K562 (cell line): ENCODE data around the gene HLA-DOB. TPM values are rescaled to one million over a fixed set of nuclear protein-coding genes. Genes with fewer than 3 reads are reported as not detected.

Experiments
- BRF2 ChIP-seq: IDR thresholded peaks from 3 replicates; pipeline ENCODE4 v1.6.1; 2011; ENCODE audit warnings: borderline replicate concordance, mild to moderate bottlenecking; ENCODE audit not compliant: insufficient read length, insufficient read depth
- CTBP1 ChIP-seq: fragments of 450-650 bp; IDR thresholded peaks from 2 replicates; pipeline ENCODE4 v1.6.1; 2016; ENCODE audit warnings: borderline replicate concordance
- ETV6 ChIP-seq, 3 experiments: fragments of 150-350 bp in 1 of 3; sonication (generic) in 1 of 3; formaldehyde crosslinking in 1 of 3; IDR thresholded peaks; 2 replicates each; pipeline versions ENCODE4 v1.6.1 to v1.8.0; 2014 to 2022; ENCODE audit warnings: borderline replicate concordance in 2 of 3, low read depth in 2 of 3, antibody characterized with exemption in 1 of 3, low read length in 1 of 3, mild to moderate bottlenecking in 1 of 3, missing genetic modification reagents in 1 of 3
- HDAC3 ChIP-seq: fragments of 450-650 bp; IDR thresholded peaks from 2 replicates; pipeline ENCODE4 v1.6.1; 2018; ENCODE audit warnings: borderline replicate concordance, mild to moderate bottlenecking, moderate library complexity; ENCODE audit not compliant: partially characterized antibody
- MCM7 ChIP-seq, 2 experiments: fragments of 450-650 bp; IDR thresholded peaks; 2 replicates each; pipeline ENCODE4 v1.6.1; 2016 to 2018
- MEF2A ChIP-seq: IDR thresholded peaks from 2 replicates; pipeline ENCODE4 v1.6.1; 2011; ENCODE audit warnings: low read depth, mild to moderate bottlenecking, low read length, moderate library complexity; ENCODE audit not compliant: control insufficient read depth
- MIER1 ChIP-seq: fragments of 450-650 bp; IDR thresholded peaks from 2 replicates; pipeline ENCODE4 v1.6.1; 2016; ENCODE audit warnings: antibody characterized with exemption, mild to moderate bottlenecking, low read depth
- NR3C1 ChIP-seq: sonication (generic); formaldehyde crosslinking; IDR thresholded peaks from 2 replicates; pipeline ENCODE4 v1.8.1; 2022; ENCODE audit warnings: missing genetic modification reagents
- PCBP1 ChIP-seq: fragments of 200-400 bp; formaldehyde crosslinking; IDR thresholded peaks from 2 replicates; pipeline ENCODE4 v1.6.1; 2018; ENCODE audit warnings: mild to moderate bottlenecking, low read depth, low read length; ENCODE audit not compliant: poor library complexity, severe bottlenecking
- SP1 ChIP-seq: sonication (generic); formaldehyde crosslinking; IDR thresholded peaks from 2 replicates; pipeline ENCODE4 v1.8.1; 2022; ENCODE audit warnings: mild to moderate bottlenecking, missing genetic modification reagents
- SREBF2 ChIP-seq: sonication (generic); formaldehyde crosslinking; IDR thresholded peaks from 2 replicates; pipeline ENCODE4 v1.4.0; 2020; ENCODE audit warnings: mild to moderate bottlenecking, missing genetic modification reagents
- TCF7L2 ChIP-seq: fragments of 150-350 bp; IDR thresholded peaks from 2 replicates; pipeline ENCODE4 v1.6.1; 2016; ENCODE audit warnings: low read depth, mild to moderate bottlenecking, low read length, moderate library complexity
- TEAD2 ChIP-seq: fragments of 450-650 bp; IDR thresholded peaks from 2 replicates; pipeline ENCODE4 v1.6.1; 2016; ENCODE audit warnings: missing genetic modification characterization, control low read depth, missing compliant biosample characterization
- TFE3 ChIP-seq: fragments of 450-650 bp; formaldehyde crosslinking; IDR thresholded peaks from 2 replicates; pipeline ENCODE4 v1.4.0; 2020; ENCODE audit warnings: mild to moderate bottlenecking, mixed read lengths
- TRIM28 ChIP-seq: fragments of 450-650 bp; IDR thresholded peaks from 2 replicates; pipeline ENCODE4 v1.6.1; 2017
- ZNF583 ChIP-seq: fragments of 250-450 bp; sonication (Bioruptor Pico); IDR thresholded peaks from 2 replicates; pipeline ENCODE4 v1.4.0; 2020
- ZNF668 ChIP-seq: fragments of 250-450 bp; sonication (Bioruptor Pico); IDR thresholded peaks from 2 replicates; pipeline ENCODE4 v1.8.0; 2022; ENCODE audit warnings: mild to moderate bottlenecking, inconsistent platforms
- ZZZ3 ChIP-seq: fragments of 450-650 bp; IDR thresholded peaks from 2 replicates; pipeline ENCODE4 v1.6.1; 2016; ENCODE audit warnings: antibody characterized with exemption, mild to moderate bottlenecking, moderate library complexity
- polyA plus RNA-seq, 8 experiments: library from polyadenylated mRNA; depleted of rRNA in 4 of 8; stranded (reverse) in 5 of 8; unstranded in 3 of 8; fragments of >200 nt; fragmentation: Nextera tagmentation in 2 of 8; fragmentation: Illumina TruSeq in 1 of 8; extraction: Ambion mirVana in 2 of 8; extraction: Trizol in 1 of 8; gene quantifications; 2 replicates each; pipeline versions ENCODE4 v1.2.1 to v1.2.3, GENCODE V29; 2011 to 2014; ENCODE audit warnings: inconsistent platforms in 1 of 8, missing spikeins in 1 of 8
- total RNA-seq, 7 experiments: library from RNA; depleted of rRNA in 6 of 7; stranded (reverse); fragments of >200 nt in 6 of 7; fragmentation: Illumina TruSeq in 2 of 7; extraction: Trizol in 2 of 7; gene quantifications; 2 replicates each; pipeline versions ENCODE4 v1.2.1 to v1.2.3, GENCODE V29; 2011 to 2021; ENCODE audit warnings: low replicate concordance in 1 of 7
- TF ChIP-seq, protein P1 (sequence below): sonication (generic); formaldehyde crosslinking; IDR thresholded peaks from 2 replicates; pipeline ENCODE4 v1.8.0; 2022; ENCODE audit warnings: mild to moderate bottlenecking, low read depth, missing genetic modification reagents
- TF ChIP-seq, protein P2 (sequence below), 2 experiments: fragments of 200-800 bp in 1 of 2; sonication (Bioruptor generic) in 1 of 2; sonication (generic) in 1 of 2; formaldehyde crosslinking in 1 of 2; IDR thresholded peaks in 1 of 2; conservative IDR thresholded peaks in 1 of 2; 2 replicates each; pipeline versions ENCODE4 v1.5.0 to v1.6.1; 2016 to 2020; ENCODE audit warnings: missing compliant biosample characterization in 1 of 2, missing genetic modification characterization in 1 of 2, missing genetic modification reagents in 1 of 2

The HLA-DOB gene
- total and polyA plus RNA-seq, 9 of the 15 experiments (the other 6 are each of a cell fraction or from before 2014, with no cell fraction given), result 1.2 to 4.0 (median 2.5) TPM

- TF ChIP-seq TFE3 (CRISPR knock-in tag) (no peak), MIER1 (no peak), ZZZ3 (no peak), BRF2 (no peak), MEF2A (no peak), SREBF2 (CRISPR knock-in tag) (no peak), TEAD2 (tag) (no peak), NR3C1 (CRISPR knock-in tag) (no peak), TRIM28 (no peak), SP1 (peak; percentile 71), ZNF668 (no peak), HDAC3 (peak; percentile 76), PCBP1 (no peak), CTBP1 (no peak; the same call in 1 of the 2 replicates), ZNF583 (CRISPR knock-in tag) (no peak), MCM7 (IDR thresholded peaks at IDR 0.05) (no peak), TCF7L2 (no peak), ETV6 (IDR thresholded peaks at IDR 0.05; ENCODE audit: borderline replicate concordance in 1 of 2, low read depth in 2 of 2, low read length in 1 of 2) (peak in 1 of 2 experiments; percentile 67; a peak in 2 of 4 replicates), ETV6 (CRISPR knock-in tag; IDR thresholded peaks at IDR 0.05; ENCODE audit: borderline replicate concordance) (no peak)
- TF ChIP-seq, protein P1, sequence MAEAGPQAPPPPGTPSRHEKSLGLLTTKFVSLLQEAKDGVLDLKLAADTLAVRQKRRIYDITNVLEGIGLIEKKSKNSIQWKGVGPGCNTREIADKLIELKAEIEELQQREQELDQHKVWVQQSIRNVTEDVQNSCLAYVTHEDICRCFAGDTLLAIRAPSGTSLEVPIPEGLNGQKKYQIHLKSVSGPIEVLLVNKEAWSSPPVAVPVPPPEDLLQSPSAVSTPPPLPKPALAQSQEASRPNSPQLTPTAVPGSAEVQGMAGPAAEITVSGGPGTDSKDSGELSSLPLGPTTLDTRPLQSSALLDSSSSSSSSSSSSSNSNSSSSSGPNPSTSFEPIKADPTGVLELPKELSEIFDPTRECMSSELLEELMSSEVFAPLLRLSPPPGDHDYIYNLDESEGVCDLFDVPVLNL, result no peak
- TF ChIP-seq, protein P2, sequence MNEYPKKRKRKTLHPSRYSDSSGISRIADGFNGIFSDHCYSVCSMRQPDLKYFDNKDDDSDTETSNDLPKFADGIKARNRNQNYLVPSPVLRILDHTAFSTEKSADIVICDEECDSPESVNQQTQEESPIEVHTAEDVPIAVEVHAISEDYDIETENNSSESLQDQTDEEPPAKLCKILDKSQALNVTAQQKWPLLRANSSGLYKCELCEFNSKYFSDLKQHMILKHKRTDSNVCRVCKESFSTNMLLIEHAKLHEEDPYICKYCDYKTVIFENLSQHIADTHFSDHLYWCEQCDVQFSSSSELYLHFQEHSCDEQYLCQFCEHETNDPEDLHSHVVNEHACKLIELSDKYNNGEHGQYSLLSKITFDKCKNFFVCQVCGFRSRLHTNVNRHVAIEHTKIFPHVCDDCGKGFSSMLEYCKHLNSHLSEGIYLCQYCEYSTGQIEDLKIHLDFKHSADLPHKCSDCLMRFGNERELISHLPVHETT (CRISPR knock-in tag; conservative IDR thresholded peaks at IDR 0.05 in 1 of 2, IDR thresholded peaks at IDR 0.05 in 1 of 2), result no peak
Measured at GRCh38 chr6:32857156-32857891, 40.5 kb upstream of the HLA-DOB start (continued).
